ENCODE data around the gene KDM4B.

- TF ChIP-seq CTCF (conservative IDR thresholded peaks at IDR 0.05) (no peak), ZFX (IDR thresholded peaks at IDR 0.05) (no peak)
Observed at GRCh38 chr19:5139583-5140325, 170.8 kb downstream of the KDM4B start.

All from C4-2B (cell line).